Nephron (organoid): ENCODE measurements around the gene TICAM2.

Experiments used
- H3K27ac Mint-ChIP-seq, 3 experiments: 2 replicates each; pipeline ENCODE4 v1.8.0; 2020; ENCODE audit warnings: mixed read lengths in 3 of 3, mild to moderate bottlenecking in 2 of 3, moderate library complexity in 1 of 3
- H3K27me3 Mint-ChIP-seq: 2 replicates; pipeline ENCODE4 v1.8.0; 2021; ENCODE audit warnings: low read depth, mild to moderate bottlenecking, moderate library complexity, mixed read lengths
- H3K36me3 Mint-ChIP-seq: 2 replicates; pipeline ENCODE4 v1.8.0; 2020; ENCODE audit warnings: low read depth, mixed read lengths
- H3K4me1 Mint-ChIP-seq: 2 replicates; pipeline ENCODE4 v1.8.0; 2020; ENCODE audit warnings: mixed read lengths
- H3K4me3 Mint-ChIP-seq, 3 experiments: 2 replicates each; pipeline ENCODE4 v1.8.0; 2020; ENCODE audit warnings: mild to moderate bottlenecking in 3 of 3, mixed read lengths in 3 of 3, moderate library complexity in 2 of 3
- H3K9me3 Mint-ChIP-seq: 2 replicates; pipeline ENCODE4 v1.8.0; 2020; ENCODE audit warnings: mixed read lengths
- CTCF ChIP-seq, 3 experiments: fragments of 200-600 bp; sonication (generic); IDR thresholded peaks; one replicate each; pipeline ENCODE4 v1.5.0; 2021; ENCODE audit warnings: antibody characterized with exemption in 3 of 3; ENCODE audit not compliant: unreplicated experiment in 3 of 3

The TICAM2 gene

GRCh38 chr5:115535479-115536035 lies 66.7 kb downstream of the TICAM2 start:
- H3K9me3 Mint-ChIP-seq: peaks cover 4% of the 10 kb centered on the region
- peak overlapping the region in 1 of 3 experiments; percentile 30 for H3K4me3 Mint-ChIP-seq
- H3K27ac Mint-ChIP-seq: no peak overlapping the region
- peaks cover 83% of the 10 kb centered on the region for H3K36me3 Mint-ChIP-seq
- no peaks in the 10 kb centered on the region for H3K27me3 Mint-ChIP-seq
- H3K4me1 Mint-ChIP-seq: peaks cover 59% of the 10 kb centered on the region
- TF ChIP-seq CTCF (IDR thresholded peaks at IDR 0.05; ENCODE audit: unreplicated experiment in 3 of 3): no peak

GRCh38 chr5:115532517-115532916 lies 69.8 kb downstream of the TICAM2 start:
- H3K9me3 Mint-ChIP-seq: peaks cover 4% of the 10 kb centered on the region
- peak overlapping the region in 1 of 3 experiments; percentile 26 for H3K4me3 Mint-ChIP-seq
- peaks cover 51% of the 10 kb centered on the region for H3K4me1 Mint-ChIP-seq
- TF ChIP-seq CTCF (IDR thresholded peaks at IDR 0.05; ENCODE audit: unreplicated experiment in 3 of 3): no peak
- peak overlapping the region in 2 of 3 experiments; percentile 31 to 34 for H3K27ac Mint-ChIP-seq
- H3K36me3 Mint-ChIP-seq: peaks cover 57% of the 10 kb centered on the region
- no peaks in the 10 kb centered on the region for H3K27me3 Mint-ChIP-seq

- peak overlapping the region in 1 of 3 experiments; percentile 16 for H3K27ac Mint-ChIP-seq
- H3K36me3 Mint-ChIP-seq: peaks cover 50% of the 10 kb centered on the region
- no peak for TF ChIP-seq CTCF (IDR thresholded peaks at IDR 0.05; ENCODE audit: unreplicated experiment in 3 of 3)
- H3K9me3 Mint-ChIP-seq: peaks cover 4% of the 10 kb centered on the region
- H3K4me1 Mint-ChIP-seq: peaks cover 46% of the 10 kb centered on the region
- H3K27me3 Mint-ChIP-seq: no peaks in the 10 kb centered on the region
- H3K4me3 Mint-ChIP-seq: no peak overlapping the region
Observed at GRCh38 chr5:115531787-115532367, 70.4 kb downstream of the TICAM2 start.

- Mint-ChIP-seq H3K36me3 (peaks cover 50% of the 10 kb centered on the region), H3K4me3 (no peak overlapping the region), H3K27me3 (no peaks in the 10 kb centered on the region), H3K27ac (peak overlapping the region in 1 of 3 experiments; percentile 16), H3K4me1 (peaks cover 45% of the 10 kb centered on the region), H3K9me3 (peaks cover 4% of the 10 kb centered on the region)
- no peak for TF ChIP-seq CTCF (IDR thresholded peaks at IDR 0.05; ENCODE audit: unreplicated experiment in 3 of 3)
Observed at GRCh38 chr5:115531380-115531779, 70.9 kb downstream of the TICAM2 start.

- H3K4me1 Mint-ChIP-seq: peaks cover 43% of the 10 kb centered on the region
- H3K9me3 Mint-ChIP-seq: peaks cover 2% of the 10 kb centered on the region
- no peak overlapping the region for H3K4me3 Mint-ChIP-seq
- no peaks in the 10 kb centered on the region for H3K27me3 Mint-ChIP-seq
- no peak for TF ChIP-seq CTCF (IDR thresholded peaks at IDR 0.05; ENCODE audit: unreplicated experiment in 3 of 3)
- H3K27ac Mint-ChIP-seq: no peak overlapping the region
- H3K36me3 Mint-ChIP-seq: peaks cover 44% of the 10 kb centered on the region
Observed at GRCh38 chr5:115530426-115530825, 71.9 kb downstream of the TICAM2 start.
